ENCODE measurements around the gene ZNF750. TPM values are rescaled to one million over a fixed set of nuclear protein-coding genes. Genes with fewer than 3 reads are reported as not detected.

The ZNF750 gene
- total RNA-seq, 4 donors from 2014 or later: not detected

DNA sequence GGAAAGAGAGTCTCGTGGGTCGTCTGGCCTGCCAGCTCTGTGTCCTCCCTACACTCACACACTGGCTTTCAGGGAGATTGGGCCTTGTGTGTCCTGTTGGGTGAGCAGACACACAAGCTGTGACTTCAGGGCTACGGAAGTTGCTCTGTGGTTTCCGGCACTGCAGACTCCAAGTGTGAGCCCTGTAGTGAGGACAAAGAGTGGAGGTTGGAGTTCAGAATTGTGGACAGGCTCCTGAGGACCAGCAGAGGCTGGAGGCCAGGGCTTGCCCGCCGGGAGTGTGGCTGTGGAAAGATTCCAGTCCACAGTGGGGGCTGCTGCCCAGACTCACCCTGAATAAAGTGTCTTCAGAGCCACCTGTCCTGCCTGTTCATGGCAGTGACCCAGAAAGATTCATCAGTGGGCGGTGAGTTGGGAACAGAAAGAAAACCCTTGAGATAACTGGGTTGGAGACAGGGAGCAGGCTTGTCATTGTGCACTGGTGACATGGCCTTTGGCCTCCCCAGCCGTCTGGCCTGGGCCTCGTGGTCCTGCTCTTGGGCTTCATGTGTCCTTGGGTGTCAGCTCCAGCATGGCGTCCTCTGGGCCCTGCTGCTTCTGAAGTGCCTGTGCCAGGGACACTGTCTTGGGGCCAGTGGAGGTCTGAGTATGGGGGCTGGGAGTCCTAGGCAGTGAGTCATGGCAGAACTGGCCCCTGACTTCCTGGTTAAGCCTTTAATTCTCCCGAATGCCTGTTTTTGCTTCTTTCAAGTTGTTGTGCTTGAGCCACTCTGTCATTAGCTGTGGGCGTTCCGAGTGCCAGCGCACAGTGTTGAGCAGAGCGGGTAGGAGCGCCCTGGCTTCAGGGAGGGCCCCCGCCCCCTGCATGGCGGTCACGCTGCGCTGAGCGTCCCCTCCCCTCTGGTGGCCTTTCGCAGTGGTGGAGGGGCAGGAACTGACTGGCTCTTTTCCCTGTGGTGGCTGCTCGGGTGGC lies 19.9 kb upstream of the ZNF750 start:
- intact Hi-C loops (cut with DNase I; ENCODE audit: low total_unique reads): no loop called here
- WGBS, 2 donors (ENCODE audit: low coverage in 1 of 2): 83 to 100% methylated on average over 1 to 21 of the region's 23 CpGs
- H3K36me3 ChIP-seq: no peaks in the 10 kb centered on the region
- no peaks in the 10 kb centered on the region for H3K9me3 ChIP-seq
- H3K27ac ChIP-seq: peak overlapping the region in 3 of 4 donors; percentile 16 to 65 (median 61)
- DNase-seq: no peak
- no peak for TF ChIP-seq POLR2A (IDR thresholded peaks at IDR 0.05)
- TF ChIP-seq CTCF (IDR thresholded peaks at IDR 0.05): no peak
- no peak for TF ChIP-seq EP300 (IDR thresholded peaks at IDR 0.05; ENCODE audit: low read depth)
- no peak for TF ChIP-seq POLR2AphosphoS5 (IDR thresholded peaks at IDR 0.05)
- no peaks in the 10 kb centered on the region for H3K27me3 ChIP-seq
- peaks cover 0 to 29% (median 10%) of the 10 kb centered on the region in 4 donors for H3K4me1 ChIP-seq
- in situ Hi-C loops (cut with MboI; ENCODE audit: low pct_ligation_motif_present in 1 of 4, low pct_unique_long_range_greater_than_20kb in 1 of 4, low sequenced_read_pairs in 3 of 4): no loop called here
- peak overlapping the region in 1 of 4 donors; percentile 15 for H3K4me3 ChIP-seq

DNA sequence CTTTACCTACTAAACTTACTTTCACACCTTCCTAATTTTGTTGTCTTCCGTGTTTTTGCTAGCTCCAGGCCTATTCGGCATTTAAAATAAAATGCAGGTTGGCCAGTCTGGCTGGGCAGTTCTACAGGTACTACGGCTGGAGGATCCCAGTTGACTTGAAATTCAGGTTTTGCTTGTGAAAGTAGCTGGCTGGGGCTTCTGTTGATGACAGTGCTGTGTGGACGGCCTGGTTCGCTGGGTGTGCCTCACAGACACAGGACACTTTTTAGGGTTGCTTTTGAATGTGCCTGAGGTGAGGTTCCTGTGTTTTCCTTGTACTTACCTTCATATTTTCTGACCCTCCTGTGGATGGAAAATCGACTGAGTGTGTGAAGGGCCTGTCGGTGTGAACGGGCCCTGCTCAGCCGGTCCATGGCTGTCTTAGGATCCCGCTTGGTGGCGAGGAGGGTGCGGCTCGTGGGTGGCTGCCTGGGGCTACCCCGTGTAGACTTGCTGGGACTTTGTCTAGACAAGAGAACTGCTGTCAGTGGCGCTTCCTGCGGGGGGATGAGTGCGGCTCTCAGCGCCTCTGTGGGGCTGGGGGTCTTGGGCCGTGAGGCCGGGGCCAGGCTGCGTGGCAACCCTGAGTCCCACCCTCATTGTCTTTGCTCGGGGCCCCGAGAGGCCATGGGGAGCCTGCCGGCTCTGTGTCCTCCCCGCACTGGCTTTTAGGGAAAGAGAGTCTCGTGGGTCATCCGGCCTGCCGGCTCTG lies 18.7 kb upstream of the ZNF750 start:
- 73 to 86% methylated on average over 2 to 27 of the region's 28 CpGs for WGBS, 2 donors (ENCODE audit: low coverage in 1 of 2)
- in situ Hi-C loops (cut with MboI; ENCODE audit: low pct_ligation_motif_present in 1 of 4, low pct_unique_long_range_greater_than_20kb in 1 of 4, low sequenced_read_pairs in 3 of 4) (no loop called here), intact Hi-C loops (cut with DNase I; ENCODE audit: low total_unique reads) (no loop called here)
- DNase-seq: no peak
- H3K36me3 ChIP-seq: no peaks in the 10 kb centered on the region
- peak overlapping the region in 2 of 4 donors; percentile 11 to 61 for H3K27ac ChIP-seq
- no peaks in the 10 kb centered on the region for H3K9me3 ChIP-seq
- H3K27me3 ChIP-seq: no peaks in the 10 kb centered on the region
- no peak for TF ChIP-seq POLR2A (IDR thresholded peaks at IDR 0.05)
- TF ChIP-seq EP300 (IDR thresholded peaks at IDR 0.05; ENCODE audit: low read depth): no peak
- TF ChIP-seq CTCF (IDR thresholded peaks at IDR 0.05): no peak
- TF ChIP-seq POLR2AphosphoS5 (IDR thresholded peaks at IDR 0.05): no peak
- no peak overlapping the region for H3K4me3 ChIP-seq
- H3K4me1 ChIP-seq: peaks cover 0 to 17% (median 4%) of the 10 kb centered on the region in 4 donors

DNA sequence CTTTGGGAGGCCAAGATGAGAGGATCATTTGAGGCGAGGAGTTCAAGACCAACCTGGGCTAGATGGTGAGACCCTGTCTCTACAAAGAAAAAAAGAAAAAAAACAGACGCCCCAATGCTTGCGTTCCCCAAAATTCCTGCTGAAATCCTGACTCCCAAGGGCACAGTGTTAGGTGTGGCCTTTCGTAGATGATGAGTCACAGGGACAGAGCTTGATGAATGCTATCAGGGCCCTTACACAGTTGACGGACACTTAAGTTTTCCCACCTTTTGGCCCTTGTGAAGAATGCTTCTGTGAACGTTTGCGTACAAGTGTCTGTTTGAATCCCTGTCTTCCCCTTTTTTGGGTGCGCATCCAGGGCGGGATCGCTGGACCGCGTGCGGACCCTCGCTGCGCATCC lies 16.5 kb upstream of the ZNF750 start:
- intact Hi-C loops (cut with DNase I; ENCODE audit: low total_unique reads): no loop called here
- Histone ChIP-seq H3K27ac (no peak overlapping the region), H3K9me3 (no peaks in the 10 kb centered on the region), H3K4me1 (peaks cover 0 to 12% (median 4%) of the 10 kb centered on the region in 4 donors), H3K27me3 (no peaks in the 10 kb centered on the region), H3K36me3 (no peaks in the 10 kb centered on the region), H3K4me3 (no peak overlapping the region)
- no peak for DNase-seq
- in situ Hi-C loops (cut with MboI; ENCODE audit: low pct_ligation_motif_present in 1 of 4, low pct_unique_long_range_greater_than_20kb in 1 of 4, low sequenced_read_pairs in 3 of 4): no loop called here
- 84 to 91% methylated on average over 7 to 15 of the region's 15 CpGs for WGBS, 2 donors (ENCODE audit: low coverage in 1 of 2)
- TF ChIP-seq CTCF (IDR thresholded peaks at IDR 0.05): no peak
- TF ChIP-seq POLR2AphosphoS5 (IDR thresholded peaks at IDR 0.05): no peak
- TF ChIP-seq POLR2A (IDR thresholded peaks at IDR 0.05): no peak
- TF ChIP-seq EP300 (IDR thresholded peaks at IDR 0.05; ENCODE audit: low read depth): no peak

DNA sequence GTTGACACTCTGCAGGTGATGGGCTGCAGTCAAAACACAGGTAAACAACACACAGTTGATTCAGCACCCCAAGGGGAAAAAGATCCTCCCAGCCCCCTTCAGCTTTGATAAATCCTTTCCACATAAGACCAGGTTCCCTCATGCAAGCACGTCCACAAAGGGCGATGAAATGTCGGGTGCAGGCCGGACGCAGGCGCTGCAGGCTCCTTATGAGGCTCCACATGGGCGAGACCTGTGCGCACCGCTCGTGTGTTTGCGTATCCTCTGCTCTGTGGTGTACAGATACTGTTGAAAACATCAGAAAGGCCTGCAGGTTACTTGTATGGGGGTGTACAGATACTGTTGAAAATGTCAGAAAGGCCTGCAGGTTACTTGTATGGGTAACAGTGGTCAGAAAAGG lies 14.4 kb upstream of the ZNF750 start:
- no peak for DNase-seq
- no peaks in the 10 kb centered on the region for H3K9me3 ChIP-seq
- WGBS, 2 donors (ENCODE audit: low coverage in 1 of 2): 96% methylated on average over 11 of the region's 11 CpGs; no CpG with 5 or more reads in 1 of the 2 donors
- H3K4me3 ChIP-seq: no peak overlapping the region
- TF ChIP-seq POLR2A (IDR thresholded peaks at IDR 0.05) (no peak), CTCF (IDR thresholded peaks at IDR 0.05) (no peak), EP300 (IDR thresholded peaks at IDR 0.05; ENCODE audit: low read depth) (no peak), POLR2AphosphoS5 (IDR thresholded peaks at IDR 0.05) (no peak)
- H3K27me3 ChIP-seq: no peaks in the 10 kb centered on the region
- H3K27ac ChIP-seq: no peak overlapping the region
- H3K36me3 ChIP-seq: no peaks in the 10 kb centered on the region
- intact Hi-C loops (cut with DNase I; ENCODE audit: low total_unique reads) (no loop called here), in situ Hi-C loops (cut with MboI; ENCODE audit: low pct_ligation_motif_present in 1 of 4, low pct_unique_long_range_greater_than_20kb in 1 of 4, low sequenced_read_pairs in 3 of 4) (no loop called here)
- no peaks in the 10 kb centered on the region for H3K4me1 ChIP-seq

Data from transverse colon (tissue), 4 donors.